Naive thymus-derived CD4-positive, alpha-beta T cell (primary cell): ENCODE data around the gene DIAPH2. TPM values are rescaled to one million over a fixed set of nuclear protein-coding genes. Genes with fewer than 3 reads are reported as not detected.
A peak's percentile ranks its signal among the peaks of the same experiment; 100 is the strongest.
"Not testable (repeated sequence)": the region's sequence is repeated elsewhere in the genome, so short reads cannot be mapped to it uniquely, and the experiment has no call there.

Source experiments
- ATAC-seq: fragments of 150-1000 bp; cut with Tn5 transposase; 2 replicates; pipeline ENCODE4 v1.10.0; 2021; ENCODE audit warnings: mild to moderate bottlenecking, moderate library complexity
- CTCF ChIA-PET: fragments of 350-600 bp; sonication (Branson Sonifier 250); formaldehyde crosslinking; loops from one replicate; lab custom pipeline; 2021; ENCODE audit warnings: antibody characterized with exemption; lab: Charles Lee
- POLR2A ChIA-PET: fragments of 350-600 bp; sonication (Branson Sonifier 250); formaldehyde crosslinking; loops from one replicate; lab custom pipeline; 2021; ENCODE audit warnings: antibody characterized with exemption, inconsistent platforms; lab: Charles Lee
- DNase-seq, 9 donors: peaks; one replicate each; pipeline versions ENCODE4 v3.0.0 to v3.0.0-alpha.2; 2020 to 2022; ENCODE audit warnings: mixed read lengths in 1 of 9
- H3K27ac ChIP-seq: one replicate; pipeline ENCODE4 v1.7.0; 2013; ENCODE audit warnings: mild to moderate bottlenecking, low read depth, low read length, moderate library complexity
- H3K27me3 ChIP-seq, 2 donors: one replicate each; pipeline ENCODE4 v1.7.0; 2013; ENCODE audit warnings: low read length in 2 of 2, mild to moderate bottlenecking in 2 of 2, moderate library complexity in 2 of 2; ENCODE audit not compliant: control insufficient read depth in 2 of 2, insufficient read depth in 2 of 2
- H3K36me3 ChIP-seq, 3 experiments: 1 replicate in 2 of 3; 2 replicates in 1 of 3; pipeline ENCODE4 v1.7.0; 2013; ENCODE audit warnings: low read length in 3 of 3, mild to moderate bottlenecking in 3 of 3, moderate library complexity in 1 of 3; ENCODE audit not compliant: insufficient read depth in 3 of 3, control insufficient read depth in 2 of 3
- H3K4me1 ChIP-seq, 2 donors: one replicate each; pipeline ENCODE4 v1.7.0; 2013; ENCODE audit warnings: low read length in 2 of 2, mild to moderate bottlenecking in 2 of 2, moderate library complexity in 1 of 2; ENCODE audit not compliant: control insufficient read depth in 2 of 2, insufficient read depth in 2 of 2
- H3K4me3 ChIP-seq: 2 replicates; pipeline ENCODE4 v1.7.0; 2013; ENCODE audit warnings: mild to moderate bottlenecking, low read length
- H3K9me3 ChIP-seq, 3 experiments: 1 replicate in 2 of 3; 2 replicates in 1 of 3; pipeline ENCODE4 v1.7.0; 2013; ENCODE audit warnings: low read length in 3 of 3; ENCODE audit not compliant: control insufficient read depth in 2 of 3
- H3K27ac Mint-ChIP-seq, 9 donors: one replicate each; pipeline ENCODE4 v1.8.0; 2020 to 2022; ENCODE audit warnings: mixed read lengths in 9 of 9, mild to moderate bottlenecking in 8 of 9, moderate library complexity in 5 of 9, inconsistent platforms in 2 of 9
- H3K27me3 Mint-ChIP-seq, 5 donors: one replicate each; pipeline ENCODE4 v1.8.0; 2021 to 2022; ENCODE audit warnings: mixed read lengths in 5 of 5, mild to moderate bottlenecking in 1 of 5
- H3K36me3 Mint-ChIP-seq, 5 donors: one replicate each; pipeline ENCODE4 v1.8.0; 2020 to 2022; ENCODE audit warnings: mixed read lengths in 5 of 5, mild to moderate bottlenecking in 3 of 5, inconsistent platforms in 1 of 5
- H3K4me1 Mint-ChIP-seq, 7 donors: one replicate each; pipeline ENCODE4 v1.8.0; 2020 to 2022; ENCODE audit warnings: mixed read lengths in 7 of 7, mild to moderate bottlenecking in 3 of 7, inconsistent platforms in 1 of 7
- H3K4me3 Mint-ChIP-seq, 10 donors: one replicate each; pipeline ENCODE4 v1.8.0; 2020 to 2022; ENCODE audit warnings: mild to moderate bottlenecking in 10 of 10, mixed read lengths in 10 of 10, moderate library complexity in 6 of 10, inconsistent platforms in 2 of 10
- H3K9me3 Mint-ChIP-seq, 11 donors: one replicate each; pipeline ENCODE4 v1.8.0; 2020 to 2022; ENCODE audit warnings: mixed read lengths in 11 of 11, mild to moderate bottlenecking in 4 of 11, inconsistent platforms in 1 of 11, moderate library complexity in 1 of 11
- intact Hi-C, 2 donors: fragments of 100-400 bp; cut with micrococcal nuclease; formaldehyde crosslinking; loops; one replicate each; pipeline ENCODE4 v1.15.1; 2023
- polyA plus RNA-seq, 2 donors: library from polyadenylated mRNA; unstranded; fragments of 300-500 nt; fragmentation: Illumina TruSeq; gene quantifications; one replicate each; pipeline ENCODE4 v1.2.3, GENCODE V29; 2021
- total RNA-seq, 6 experiments: library from RNA in 5 of 6; stranded (reverse) in 5 of 6; gene quantifications; 1 replicate in 5 of 6; 2 replicates in 1 of 6; pipeline ENCODE4 v1.2.3 and lab custom pipeline; 2021 to 2026

DIAPH2 gene
- total and polyA plus RNA-seq, 7 experiments from 2014 or later, result 4.2 to 23.9 (median 6.9) TPM

DNA sequence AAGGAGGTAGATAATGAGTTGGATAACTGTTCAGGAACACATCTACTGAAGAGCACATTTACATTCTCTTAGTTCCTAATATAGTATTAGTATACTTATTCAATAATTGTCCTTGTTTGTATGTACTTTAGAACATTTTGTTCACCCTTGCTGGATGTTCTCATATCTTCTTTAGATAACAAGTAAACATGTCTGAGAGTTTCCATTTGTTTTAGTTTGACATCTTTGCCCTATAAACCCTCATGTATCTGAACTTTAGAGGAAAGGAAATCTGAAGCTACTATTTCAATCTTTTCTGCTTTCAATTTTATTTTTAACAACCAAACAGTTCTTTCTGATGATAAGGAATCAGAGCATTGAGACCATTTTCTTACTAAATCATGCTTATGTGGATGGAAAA is 717.7 kb downstream of the DIAPH2 start:
- H3K9me3 Mint-ChIP-seq, result no peaks in the 10 kb centered on the region
- H3K4me1 Mint-ChIP-seq, result peaks cover 4 to 46% (median 7%) of the 10 kb centered on the region in 7 donors
- H3K36me3 ChIP-seq, result no peaks in the 10 kb centered on the region
- POLR2A ChIA-PET, result no interaction called here
- H3K27me3 ChIP-seq, result no peaks in the 10 kb centered on the region
- peak overlapping the region in 1 of 9 donors; percentile 68 for H3K27ac Mint-ChIP-seq
- DNase-seq (no peak), ATAC-seq (no peak)
- no peak overlapping the region for H3K27ac ChIP-seq
- no peaks in the 10 kb centered on the region for H3K9me3 ChIP-seq
- no peak overlapping the region for H3K4me3 ChIP-seq
- intact Hi-C loops, result no loop called here
- no peaks in the 10 kb centered on the region for H3K36me3 Mint-ChIP-seq
- H3K4me1 ChIP-seq, result no peaks in the 10 kb centered on the region
- H3K4me3 Mint-ChIP-seq, result no peak overlapping the region
- no peaks in the 10 kb centered on the region for H3K27me3 Mint-ChIP-seq
- CTCF ChIA-PET, result no interaction called here

DNA sequence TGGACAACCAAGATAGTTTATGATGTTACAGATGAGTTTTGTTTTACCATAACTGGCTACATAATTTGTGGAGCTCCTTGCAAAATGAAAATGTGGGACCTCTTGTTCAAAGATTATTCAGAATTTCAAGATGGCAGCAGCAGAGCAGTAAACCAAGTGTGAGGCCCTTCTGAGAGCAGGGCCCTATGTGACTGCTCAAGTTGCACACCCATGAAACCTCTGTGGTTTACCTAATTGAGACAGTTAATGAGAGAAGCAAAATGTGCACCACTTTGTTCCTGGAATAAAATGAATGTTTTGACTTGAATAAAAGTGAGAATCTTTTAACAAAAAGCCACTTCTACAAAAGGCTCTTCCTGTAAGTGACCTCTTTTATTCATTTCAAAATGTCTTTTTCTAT is 718.3 kb downstream of the DIAPH2 start:
- H3K4me1 Mint-ChIP-seq, result peaks cover under 1 to 40% (median 5%) of the 10 kb centered on the region in 7 donors
- H3K4me3 ChIP-seq, result no peak overlapping the region
- no peaks in the 10 kb centered on the region for H3K36me3 Mint-ChIP-seq
- peak overlapping the region in 1 of 9 donors; percentile 5 for H3K27ac Mint-ChIP-seq
- H3K36me3 ChIP-seq, result no peaks in the 10 kb centered on the region
- no peak for ATAC-seq
- intact Hi-C loops, result no loop called here
- no peaks in the 10 kb centered on the region for H3K27me3 ChIP-seq
- no peaks in the 10 kb centered on the region for H3K9me3 ChIP-seq
- CTCF ChIA-PET, result no interaction called here
- DNase-seq, result no peak
- no peaks in the 10 kb centered on the region for H3K4me1 ChIP-seq
- no peak overlapping the region for H3K4me3 Mint-ChIP-seq
- H3K27ac ChIP-seq, result no peak overlapping the region
- H3K27me3 Mint-ChIP-seq, result no peaks in the 10 kb centered on the region
- peaks cover 0 to 4% (median 0%) of the 10 kb centered on the region in 11 donors for H3K9me3 Mint-ChIP-seq
- POLR2A ChIA-PET, result no interaction called here

DNA sequence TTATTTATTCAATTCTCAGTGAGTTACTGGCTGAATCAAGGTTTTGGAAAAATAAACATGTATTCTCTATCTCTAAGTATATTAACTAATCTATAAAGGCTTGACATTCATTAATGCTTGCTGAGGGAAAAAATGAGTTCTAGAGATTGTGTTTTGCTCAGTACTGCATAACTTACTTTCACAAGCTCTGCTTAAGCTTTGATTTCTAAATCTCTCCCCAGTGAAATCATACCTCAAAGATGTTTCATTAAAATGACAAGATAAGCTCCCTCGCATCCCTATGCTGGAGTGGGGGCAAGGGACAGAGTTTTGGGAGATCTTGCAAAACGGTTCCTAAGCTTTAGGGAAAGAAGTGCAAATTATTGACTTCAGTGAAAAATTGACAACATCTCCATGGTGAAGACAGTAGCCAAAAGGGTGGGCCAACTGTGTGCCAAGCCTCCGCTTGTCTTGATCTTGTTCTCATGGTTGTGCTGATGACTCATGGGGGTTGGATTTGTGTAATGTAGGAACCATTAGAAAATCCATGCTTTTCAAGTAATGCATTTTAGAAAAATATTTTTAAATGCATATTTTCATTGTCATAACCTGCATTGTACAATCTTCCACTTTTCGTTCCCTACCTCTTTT is 720.5 kb downstream of the DIAPH2 start:
- H3K36me3 Mint-ChIP-seq, result peaks cover 0 to 9% (median 6%) of the 10 kb centered on the region in 5 donors
- Histone ChIP-seq H3K9me3 (no peaks in the 10 kb centered on the region), H3K4me3 (no peak overlapping the region), H3K27ac (no peak overlapping the region), H3K36me3 (no peaks in the 10 kb centered on the region), H3K27me3 (no peaks in the 10 kb centered on the region), H3K4me1 (no peaks in the 10 kb centered on the region)
- POLR2A ChIA-PET, result no interaction called here
- H3K9me3 Mint-ChIP-seq, result peaks cover 0 to 12% (median 6%) of the 10 kb centered on the region in 11 donors
- DNase-seq (no peak), ATAC-seq (no peak)
- no peak overlapping the region for H3K27ac Mint-ChIP-seq
- H3K27me3 Mint-ChIP-seq, result no peaks in the 10 kb centered on the region
- H3K4me3 Mint-ChIP-seq, result no peak overlapping the region
- CTCF ChIA-PET, result no interaction called here
- peaks cover 0 to 21% (median 0%) of the 10 kb centered on the region in 7 donors for H3K4me1 Mint-ChIP-seq
- intact Hi-C loops, result no loop called here

DNA sequence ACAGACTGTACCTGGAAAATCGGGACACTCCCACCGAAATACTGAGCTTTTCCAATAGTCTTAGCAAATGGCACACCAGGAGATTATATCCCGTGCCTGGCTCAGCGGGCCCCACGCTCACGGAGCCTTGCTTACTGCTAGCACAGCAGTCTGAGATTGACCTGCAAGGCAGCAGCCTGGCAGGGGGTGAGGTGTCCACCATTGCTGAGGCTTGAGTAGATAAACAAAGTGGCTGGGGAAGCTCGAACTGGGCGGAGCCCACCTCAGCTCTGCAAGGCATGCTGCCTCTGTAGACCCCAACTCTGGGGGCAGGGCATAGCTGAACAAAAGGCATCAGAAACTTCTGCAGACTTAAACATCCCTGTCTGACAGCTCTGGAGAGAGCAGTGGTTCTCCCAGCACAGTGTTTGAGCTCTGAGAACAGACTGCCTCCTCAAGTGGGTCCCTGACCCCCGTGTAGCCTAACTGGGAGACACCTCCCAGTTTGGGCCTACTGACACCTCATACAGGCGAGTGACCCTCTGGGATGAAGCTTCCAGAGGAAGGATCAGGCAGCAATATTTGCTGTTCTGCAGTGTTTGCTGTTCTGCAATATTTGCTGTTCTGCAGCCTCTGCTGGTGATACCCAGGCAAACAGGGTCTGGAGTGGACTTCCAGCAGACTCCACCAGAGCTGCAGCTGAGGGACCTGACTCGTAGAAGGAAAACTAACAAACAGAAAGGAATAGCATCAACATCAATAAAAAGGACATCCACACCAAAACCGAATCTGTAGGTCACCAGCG is 725.2 kb downstream of the DIAPH2 start:
- H3K9me3 ChIP-seq, H3K36me3 Mint-ChIP-seq, H3K27ac ChIP-seq, ATAC-seq, H3K4me1 Mint-ChIP-seq, DNase-seq, H3K4me3 ChIP-seq, CTCF ChIA-PET, intact Hi-C loops, POLR2A ChIA-PET, H3K4me3 Mint-ChIP-seq, H3K4me1 ChIP-seq, H3K27me3 ChIP-seq, H3K36me3 ChIP-seq, H3K27ac Mint-ChIP-seq, H3K27me3 Mint-ChIP-seq: not testable (repeated sequence)
- peaks cover 4 to 16% (median 6%) of the 10 kb centered on the region in 11 donors for H3K9me3 Mint-ChIP-seq

DNA sequence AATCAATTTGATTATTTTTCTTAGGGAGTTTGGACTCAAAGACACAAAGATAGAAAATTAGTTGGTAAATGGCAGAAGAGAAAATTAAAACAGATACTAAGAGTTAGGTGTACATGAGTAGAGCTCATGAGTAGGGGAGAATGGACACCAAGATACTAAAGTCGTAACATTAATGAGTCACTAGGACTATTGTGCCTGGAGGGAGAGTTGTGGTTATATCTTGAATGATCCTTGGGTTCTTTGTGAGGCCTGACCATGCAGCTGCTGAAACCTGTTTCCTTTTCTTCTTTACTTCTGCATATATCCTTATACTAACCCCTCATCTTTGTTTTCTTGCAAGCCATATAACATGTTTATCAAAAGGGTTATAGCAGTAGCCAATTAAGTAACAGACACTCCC is 731.8 kb downstream of the DIAPH2 start:
- H3K27me3 ChIP-seq, result no peaks in the 10 kb centered on the region
- CTCF ChIA-PET, result no interaction called here
- Mint-ChIP-seq H3K4me3 (no peak overlapping the region), H3K4me1 (peaks cover 0 to 1% (median 0%) of the 10 kb centered on the region in 7 donors), H3K27ac (no peak overlapping the region), H3K9me3 (peaks cover 0 to 9% (median 0%) of the 10 kb centered on the region in 11 donors), H3K27me3 (no peaks in the 10 kb centered on the region), H3K36me3 (peaks cover 0 to 2% (median 0%) of the 10 kb centered on the region in 5 donors)
- no peak overlapping the region for H3K27ac ChIP-seq
- no peak for DNase-seq
- POLR2A ChIA-PET, result no interaction called here
- no peaks in the 10 kb centered on the region for H3K4me1 ChIP-seq
- H3K36me3 ChIP-seq, result no peaks in the 10 kb centered on the region
- intact Hi-C loops, result no loop called here
- no peak overlapping the region for H3K4me3 ChIP-seq
- ATAC-seq, result no peak
- no peaks in the 10 kb centered on the region for H3K9me3 ChIP-seq

DNA sequence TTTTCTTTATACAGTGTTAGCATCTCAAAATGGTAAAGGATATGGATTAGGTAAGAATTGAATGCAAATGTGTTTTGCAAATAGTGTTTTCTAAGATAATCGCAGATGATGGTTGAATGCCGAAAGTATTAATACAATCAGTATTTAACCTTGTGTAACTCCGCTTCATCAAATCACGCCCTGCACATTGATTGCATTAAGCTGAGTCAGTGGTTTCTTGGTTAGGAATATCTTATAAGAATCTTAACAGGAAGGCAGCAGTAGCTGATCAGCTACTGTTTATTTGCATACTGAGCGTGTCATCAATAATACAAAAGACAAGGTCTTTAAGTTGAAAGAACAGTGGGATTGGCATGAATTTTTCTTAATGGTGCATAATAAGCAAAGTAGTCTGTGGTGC is 744.5 kb downstream of the DIAPH2 start:
- peaks cover 0 to 2% (median 0%) of the 10 kb centered on the region in 11 donors for H3K9me3 Mint-ChIP-seq
- ATAC-seq (no peak), DNase-seq (no peak)
- H3K27me3 ChIP-seq, result no peaks in the 10 kb centered on the region
- H3K4me1 ChIP-seq, result no peaks in the 10 kb centered on the region
- no peaks in the 10 kb centered on the region for H3K27me3 Mint-ChIP-seq
- peaks cover 0 to 29% (median 9%) of the 10 kb centered on the region in 5 donors for H3K36me3 Mint-ChIP-seq
- ChIA-PET CTCF (no interaction called here), POLR2A (no interaction called here)
- no peaks in the 10 kb centered on the region for H3K9me3 ChIP-seq
- H3K4me3 ChIP-seq, result no peak overlapping the region
- H3K4me3 Mint-ChIP-seq, result no peak overlapping the region
- H3K4me1 Mint-ChIP-seq, result no peaks in the 10 kb centered on the region
- no peaks in the 10 kb centered on the region for H3K36me3 ChIP-seq
- no peak overlapping the region for H3K27ac Mint-ChIP-seq
- intact Hi-C loops, result no loop called here
- no peak overlapping the region for H3K27ac ChIP-seq
